AG04449 (cell line): ENCODE results near the gene RHBG.

Source experiments
- CTCF ChIA-PET: fragments of 350-600 bp; formaldehyde crosslinking; extraction: SDS; loops from one replicate; lab custom pipeline; 2021; ENCODE audit warnings: antibody characterized with exemption; lab: Yijun Ruan, JAX
- POLR2A ChIA-PET: fragments of 400-600, 350-600 bp; formaldehyde crosslinking; extraction: SDS; loops from one replicate; lab custom pipeline; 2020; ENCODE audit warnings: antibody characterized with exemption, inconsistent platforms; lab: Yijun Ruan, JAX
- DNase-seq: peaks from one replicate; pipeline ENCODE4 v3.0.0-alpha.2; 2010; ENCODE audit warnings: low read depth, low spot score
- H3K4me3 ChIP-seq: 2 replicates; pipeline ENCODE4 v1.5.1; 2011; ENCODE audit warnings: low read depth, mild to moderate bottlenecking, control low read depth, low read length
- CTCF ChIP-seq: IDR thresholded peaks from one replicate; pipeline ENCODE4 v1.5.1; 2011; ENCODE audit warnings: mild to moderate bottlenecking, moderate library complexity, low read length, control low read depth, inconsistent platforms; ENCODE audit not compliant: insufficient read depth; ENCODE audit errors: missing control alignments

RHBG gene

GRCh38 chr1:156417401-156418020 is 48.5 kb downstream of the RHBG start:
- no peak overlapping the region for H3K4me3 ChIP-seq
- ChIA-PET POLR2A (no interaction called here), CTCF (interaction anchor here (6.7 to 11.8 kb wide), 2 partner anchors 29 to 32 kb away, joined by 44 to 97 read pairs; no protein-coding TSS in a partner anchor)
- DNase-seq = no peak
- no peak for TF ChIP-seq CTCF

GRCh38 chr1:156418416-156419070 is 49.5 kb downstream of the RHBG start:
- POLR2A ChIA-PET = no interaction called here
- CTCF ChIA-PET = interaction anchor here (1.7 to 11.8 kb wide), 3 partner anchors 28 to 35 kb away, joined by 4 to 97 read pairs (median 44); no protein-coding TSS in a partner anchor
- H3K4me3 ChIP-seq = no peak overlapping the region
- DNase-seq = no peak
- TF ChIP-seq CTCF = no peak

- no peak for DNase-seq
- CTCF ChIA-PET = interaction anchor here (1.7 to 11.8 kb wide), 3 partner anchors 26 to 37 kb away, joined by 4 to 97 read pairs (median 44); no protein-coding TSS in a partner anchor
Observed at GRCh38 chr1:156419854-156420204, 50.8 kb downstream of the RHBG start.

GRCh38 chr1:156420205-156421061 is 51.4 kb downstream of the RHBG start:
- DNase-seq = no peak
- no peak for TF ChIP-seq CTCF
- CTCF ChIA-PET = interaction anchor here (1.7 to 11.8 kb wide), 3 partner anchors 26 to 37 kb away, joined by 4 to 97 read pairs (median 44); no protein-coding TSS in a partner anchor
- POLR2A ChIA-PET = no interaction called here
- H3K4me3 ChIP-seq = no peak overlapping the region

More at GRCh38 chr1:156419854-156420204, 50.8 kb downstream of the RHBG start:
- POLR2A ChIA-PET = no interaction called here
- no peak for TF ChIP-seq CTCF
- no peak overlapping the region for H3K4me3 ChIP-seq

GRCh38 chr1:156421062-156421938 is 52.3 kb downstream of the RHBG start:
- ChIA-PET CTCF (interaction anchor here (1.1 to 7.2 kb wide), 2 partner anchors 36 to 42 kb away, joined by 3 to 65 read pairs; no protein-coding TSS in a partner anchor), POLR2A (interaction anchor here (0.5 kb wide), 1 partner anchor 305 kb away, joined by 3 read pairs; no protein-coding TSS in a partner anchor)
- DNase-seq = no peak

More at GRCh38 chr1:156421062-156421938, 52.3 kb downstream of the RHBG start:
- no peak for TF ChIP-seq CTCF
- peak overlapping the region; percentile 15; the same call in 1 of the 2 replicates for H3K4me3 ChIP-seq
